ENCODE results near the gene LAPTM5.

The LAPTM5 gene

GRCh38 chr1:30742963-30743559 is 14.5 kb downstream of the LAPTM5 start:
- ChIA-PET CTCF (interaction anchor here (0.8 to 2.0 kb wide), 3 partner anchors 23 to 36 kb away, joined by 3 to 10 read pairs (median 4); no protein-coding TSS in a partner anchor), POLR2A (interaction anchor here (0.5 kb wide), 1 partner anchor 1346 kb away, joined by 3 read pairs; no protein-coding TSS in a partner anchor)
- peak; percentile 59 for TF ChIP-seq ZNF24 (tag by site-specific recombination; IDR thresholded peaks at IDR 0.05)
- no peak for TF ChIP-seq ZNF211 (tag by site-specific recombination; IDR thresholded peaks at IDR 0.05; ENCODE audit: low read depth)
- H3K36me3 ChIP-seq (ENCODE audit: control insufficient read depth in 2 of 2, insufficient read depth in 1 of 2, low read length in 2 of 2): no peaks in the 10 kb centered on the region
- H3K4me1 ChIP-seq (ENCODE audit: control insufficient read depth, insufficient read depth, low read length): no peaks in the 10 kb centered on the region
- no peaks in the 10 kb centered on the region for H3K9me3 ChIP-seq (ENCODE audit: control insufficient read depth, insufficient read depth, low read depth, low read length)
- no peak overlapping the region for H3K27ac ChIP-seq (ENCODE audit: extremely low read depth, low read depth, low read length)
- no peak overlapping the region for H3K4me3 ChIP-seq (ENCODE audit: low read depth, low read length)

DNA sequence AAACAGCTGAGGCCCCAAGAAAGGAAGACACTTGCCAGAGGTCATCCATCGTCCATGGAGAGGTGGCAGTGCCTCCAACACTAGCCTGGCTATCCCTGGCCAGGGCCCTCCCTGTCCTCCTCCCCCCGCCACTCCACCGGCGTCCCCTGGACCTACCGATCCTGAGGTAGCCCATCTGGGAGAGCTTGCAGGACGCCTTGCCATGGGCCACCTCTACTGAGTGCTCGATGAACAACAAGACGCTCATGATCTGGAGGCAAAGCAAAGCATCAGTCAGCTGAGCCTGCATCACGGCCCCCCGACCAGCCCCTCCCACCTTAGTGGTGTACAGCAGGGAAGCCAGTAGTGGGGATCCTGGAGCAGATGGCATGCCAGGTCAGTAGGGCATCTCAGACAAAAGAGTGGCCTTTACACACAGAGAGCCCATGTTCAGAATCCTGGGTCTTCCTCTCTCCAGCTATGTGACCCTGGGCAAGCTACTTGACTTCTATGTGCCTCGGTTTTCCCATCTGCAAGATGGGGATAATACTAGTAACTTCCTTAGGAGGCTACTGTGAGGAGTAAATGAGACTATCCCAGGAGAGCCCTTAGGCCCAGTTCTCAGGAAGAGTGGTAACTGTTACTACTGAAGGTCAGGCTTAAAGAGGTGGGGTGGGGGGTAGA is 15.1 kb downstream of the LAPTM5 start:
- TF ChIP-seq ZNF16 (tag by site-specific recombination; IDR thresholded peaks at IDR 0.05; ENCODE audit: low read depth) (no peak), MZF1 (tag by site-specific recombination; IDR thresholded peaks at IDR 0.05; ENCODE audit: borderline replicate concordance) (peak; percentile 39; the same call in 1 of the 2 replicates)
- H3K9me3 ChIP-seq (ENCODE audit: control insufficient read depth, insufficient read depth, low read depth, low read length): no peaks in the 10 kb centered on the region
- CTCF ChIA-PET: interaction anchor here (0.6 to 1.2 kb wide), 3 partner anchors 22 to 89 kb away, joined by 3 to 4 read pairs (median 3); no protein-coding TSS in a partner anchor
- H3K36me3 ChIP-seq (ENCODE audit: control insufficient read depth in 2 of 2, insufficient read depth in 1 of 2, low read length in 2 of 2): no peaks in the 10 kb centered on the region
- no peaks in the 10 kb centered on the region for H3K4me1 ChIP-seq (ENCODE audit: control insufficient read depth, insufficient read depth, low read length)
- no peak overlapping the region for H3K4me3 ChIP-seq (ENCODE audit: low read depth, low read length)
- POLR2A ChIA-PET: no interaction called here
- no peak overlapping the region for H3K27ac ChIP-seq (ENCODE audit: extremely low read depth, low read depth, low read length)

GRCh38 chr1:30741239-30741894 is 16.2 kb downstream of the LAPTM5 start:
- TF ChIP-seq ZNF174 (tag by site-specific recombination; IDR thresholded peaks at IDR 0.05): no peak
- no peak for TF ChIP-seq ZNF239 (tag by site-specific recombination; IDR thresholded peaks at IDR 0.05)
- peak; percentile 25; the same call in 1 of the 2 replicates for TF ChIP-seq PATZ1 (tag by site-specific recombination; IDR thresholded peaks at IDR 0.05)
- no peak for TF ChIP-seq ZNF571 (tag by site-specific recombination; IDR thresholded peaks at IDR 0.05)
- no peak for TF ChIP-seq ZNF791 (tag by site-specific recombination; IDR thresholded peaks at IDR 0.05)
- no peak for TF ChIP-seq ZNF626 (tag by site-specific recombination; IDR thresholded peaks at IDR 0.05)
- peak; percentile 75 for TF ChIP-seq PRDM1 (tag by site-specific recombination; IDR thresholded peaks at IDR 0.05)
- no peak for TF ChIP-seq BCL11B (tag by site-specific recombination; IDR thresholded peaks at IDR 0.05; ENCODE audit: low read depth)
- 0 out of 2 replicates have a peak, but pooled peaks have one; percentile 11 for TF ChIP-seq GLIS2 (tag by site-specific recombination; IDR thresholded peaks at IDR 0.05)
- no peak for TF ChIP-seq PRDM6 (tag by site-specific recombination; IDR thresholded peaks at IDR 0.05)
- no peak for TF ChIP-seq ZNF423 (tag by site-specific recombination; IDR thresholded peaks at IDR 0.05)
- TF ChIP-seq, protein P1, sequence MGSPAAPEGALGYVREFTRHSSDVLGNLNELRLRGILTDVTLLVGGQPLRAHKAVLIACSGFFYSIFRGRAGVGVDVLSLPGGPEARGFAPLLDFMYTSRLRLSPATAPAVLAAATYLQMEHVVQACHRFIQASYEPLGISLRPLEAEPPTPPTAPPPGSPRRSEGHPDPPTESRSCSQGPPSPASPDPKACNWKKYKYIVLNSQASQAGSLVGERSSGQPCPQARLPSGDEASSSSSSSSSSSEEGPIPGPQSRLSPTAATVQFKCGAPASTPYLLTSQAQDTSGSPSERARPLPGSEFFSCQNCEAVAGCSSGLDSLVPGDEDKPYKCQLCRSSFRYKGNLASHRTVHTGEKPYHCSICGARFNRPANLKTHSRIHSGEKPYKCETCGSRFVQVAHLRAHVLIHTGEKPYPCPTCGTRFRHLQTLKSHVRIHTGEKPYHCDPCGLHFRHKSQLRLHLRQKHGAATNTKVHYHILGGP (tag by site-specific recombination; IDR thresholded peaks at IDR 0.05): no peak
- TF ChIP-seq ZBTB7A (tag by site-specific recombination; IDR thresholded peaks at IDR 0.05; ENCODE audit: low read depth): 0 out of 2 replicates have a peak, but pooled peaks have one; percentile 10
- no peak for TF ChIP-seq ZNF140 (tag by site-specific recombination; IDR thresholded peaks at IDR 0.05)
- ChIA-PET POLR2A (no interaction called here), CTCF (interaction anchor here (1.1 kb wide), 1 partner anchor 41 kb away, joined by 5 read pairs; no protein-coding TSS in a partner anchor)
- Histone ChIP-seq H3K4me3 (ENCODE audit: low read depth, low read length) (no peak overlapping the region), H3K27ac (ENCODE audit: extremely low read depth, low read depth, low read length) (no peak overlapping the region), H3K4me1 (ENCODE audit: control insufficient read depth, insufficient read depth, low read length) (no peaks in the 10 kb centered on the region), H3K36me3 (ENCODE audit: control insufficient read depth in 2 of 2, insufficient read depth in 1 of 2, low read length in 2 of 2) (no peaks in the 10 kb centered on the region), H3K9me3 (ENCODE audit: control insufficient read depth, insufficient read depth, low read depth, low read length) (no peaks in the 10 kb centered on the region)

All from HEK293 (cell line).